GM21381 (cell line): ENCODE measurements around the gene C7orf57.
"Not testable (repeated sequence)": the region's sequence is repeated elsewhere in the genome, so short reads cannot be mapped to it uniquely, and the experiment has no call there.

Experiments used
- ATAC-seq: cut with Tn5 transposase; IDR thresholded peaks from one replicate; pipeline ENCODE4 v1.9.1; 2021; ENCODE audit warnings: mild to moderate bottlenecking, moderate library complexity; ENCODE audit not compliant: unreplicated experiment

Gene C7orf57

DNA sequence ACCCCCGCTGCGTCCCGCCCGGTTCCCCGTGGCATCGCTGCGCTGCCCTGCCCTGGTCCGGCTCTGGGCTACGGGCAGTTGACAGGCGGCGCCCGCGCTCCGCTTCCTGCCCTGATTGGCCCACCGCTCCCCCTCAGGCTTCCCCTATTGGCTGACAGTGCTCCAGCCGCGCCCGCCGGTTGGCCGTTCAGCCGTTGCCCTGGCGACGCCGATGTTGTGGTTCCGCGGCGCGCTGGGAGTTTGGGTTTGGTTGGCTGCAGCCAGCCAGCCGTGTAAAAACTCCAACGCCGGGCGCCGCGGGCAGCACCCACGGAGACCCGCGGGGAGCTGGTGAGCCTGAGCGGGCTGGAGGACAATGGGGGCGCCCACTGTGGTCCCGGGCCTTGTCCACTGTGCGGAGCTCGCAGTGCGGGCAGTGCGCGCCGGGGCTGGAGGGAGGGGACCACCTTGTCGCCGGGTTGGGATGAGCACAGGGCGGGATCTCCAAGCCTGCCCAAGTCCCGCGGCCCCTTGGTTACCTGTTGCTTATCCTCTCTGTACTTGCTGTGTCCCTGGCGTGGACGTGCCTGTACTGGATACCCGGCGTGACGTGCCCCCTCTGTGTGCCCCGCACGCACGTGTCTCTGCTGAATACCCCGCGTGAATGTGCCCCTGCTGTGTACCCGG lies at the start of gene C7orf57:
Gene C7orf57 (plus strand): TSS at position 243 of the 666 bp plus-strand sequence. CDS start 766 bp downstream, outside the sequence.
- peak; percentile 99 for ATAC-seq

DNA sequence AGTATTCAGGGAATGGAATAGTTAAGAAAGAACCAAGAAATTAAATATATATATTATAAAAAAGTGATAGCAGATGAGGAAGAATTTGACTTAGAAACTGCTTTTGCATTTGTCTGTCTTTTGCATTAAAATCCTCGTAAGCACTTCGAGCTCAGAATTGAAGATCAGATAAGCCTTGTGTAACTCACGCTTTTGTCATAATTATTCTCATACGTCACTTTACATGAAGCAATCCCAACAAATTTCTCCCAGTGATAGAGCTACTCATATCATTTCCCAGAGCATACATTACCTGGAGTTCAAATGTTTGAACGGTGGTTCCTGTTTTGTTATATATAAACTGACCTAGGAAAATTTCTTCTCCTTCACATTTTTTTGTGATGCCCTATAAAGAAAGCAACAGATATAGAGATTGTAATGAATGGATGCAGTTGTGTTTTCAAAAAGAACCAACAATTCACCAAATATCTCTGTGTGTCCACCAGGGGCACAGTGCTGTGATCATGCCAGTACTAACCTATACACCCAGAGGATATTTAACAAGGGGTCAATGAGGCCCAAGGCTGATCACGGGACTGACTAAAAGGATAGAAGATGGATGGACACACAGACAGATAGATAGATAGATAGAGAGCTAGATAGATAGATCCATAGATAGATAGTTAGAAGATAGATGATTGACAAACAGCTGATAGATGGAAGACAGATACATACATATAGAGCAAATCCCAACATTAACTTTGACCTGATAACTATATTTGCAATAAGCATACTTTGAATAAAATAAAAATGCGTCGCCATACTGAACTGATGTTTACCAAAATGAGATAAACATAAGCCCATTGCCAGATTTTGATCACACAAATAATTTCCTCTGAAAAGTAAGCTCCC lies 46.6 kb upstream of the C7orf57 start:
- no peak for ATAC-seq

DNA sequence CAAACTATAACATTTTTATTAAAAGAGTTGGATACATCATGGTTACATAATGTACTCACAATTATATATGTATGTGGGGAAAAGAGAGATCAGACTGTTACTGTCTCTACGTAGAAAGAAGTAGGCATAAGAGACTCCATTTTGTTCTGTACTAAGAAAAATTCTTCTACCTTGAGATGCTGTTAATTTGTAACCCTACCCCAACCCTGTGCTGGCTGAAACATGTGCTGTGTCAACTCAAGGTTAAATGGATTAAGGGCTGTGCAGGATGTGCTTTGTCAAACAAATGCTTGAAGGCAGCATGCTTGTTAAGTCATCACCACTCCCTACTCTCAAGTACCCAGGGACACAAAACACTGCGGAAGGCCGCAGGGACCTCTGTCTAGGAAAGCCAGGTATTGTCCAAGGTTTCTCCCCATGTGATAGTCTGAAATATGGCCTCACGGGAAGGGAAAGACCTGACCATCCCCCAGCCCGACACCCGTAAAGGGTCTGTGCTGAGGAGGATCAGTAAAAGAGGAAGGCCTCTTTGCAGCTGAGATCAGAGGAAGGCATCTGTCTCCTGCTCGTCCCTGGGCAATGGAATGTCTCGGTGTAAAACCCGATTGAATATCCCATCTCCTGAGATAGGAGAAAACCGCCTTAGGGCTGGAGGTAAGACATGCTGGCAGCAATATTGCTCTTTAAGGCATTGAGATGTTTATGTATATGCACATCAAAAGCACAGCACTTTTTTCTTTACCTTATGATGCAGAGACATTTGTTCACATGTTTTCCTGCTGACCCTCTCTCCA lies 45.5 kb upstream of the C7orf57 start:
- not testable (repeated sequence) for ATAC-seq

DNA sequence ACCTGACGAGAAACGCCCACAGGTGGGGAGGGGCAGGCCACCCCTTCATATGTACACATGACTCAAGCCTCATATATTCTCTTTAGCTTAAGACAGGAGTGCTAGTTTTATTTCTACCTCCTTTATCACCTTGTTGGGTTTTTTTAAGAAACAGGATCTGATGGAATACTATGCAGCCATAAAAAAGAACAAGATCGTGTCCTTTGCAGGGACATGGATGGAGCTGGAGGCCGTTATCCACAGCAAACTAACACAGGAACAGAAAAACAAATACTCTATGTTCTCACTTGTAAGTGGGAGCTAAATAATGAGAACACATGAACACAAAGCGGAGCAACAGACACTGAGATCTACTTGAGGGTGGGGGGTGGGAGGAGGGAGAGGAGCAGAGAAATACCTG lies 44.8 kb upstream of the C7orf57 start:
- no peak for ATAC-seq

DNA sequence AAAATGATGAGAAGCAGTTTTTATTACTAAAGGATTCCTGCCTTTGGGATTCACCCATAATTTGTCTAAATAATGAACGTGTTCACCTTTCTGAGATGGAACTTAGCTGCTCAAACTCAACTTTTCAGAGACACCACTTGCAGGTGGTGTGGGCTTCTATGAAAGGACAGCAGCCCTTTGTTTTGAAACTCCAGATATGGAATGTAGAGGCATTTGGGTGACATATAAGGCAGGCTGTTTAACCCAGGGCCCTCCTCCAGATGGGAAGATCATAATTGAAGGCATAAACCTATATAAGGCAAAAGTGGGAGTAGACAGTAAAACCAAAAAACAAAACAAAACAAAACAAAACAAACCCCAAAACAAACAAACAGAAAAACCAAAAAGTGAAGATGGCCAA lies 44.1 kb upstream of the C7orf57 start:
- ATAC-seq, result no peak

DNA sequence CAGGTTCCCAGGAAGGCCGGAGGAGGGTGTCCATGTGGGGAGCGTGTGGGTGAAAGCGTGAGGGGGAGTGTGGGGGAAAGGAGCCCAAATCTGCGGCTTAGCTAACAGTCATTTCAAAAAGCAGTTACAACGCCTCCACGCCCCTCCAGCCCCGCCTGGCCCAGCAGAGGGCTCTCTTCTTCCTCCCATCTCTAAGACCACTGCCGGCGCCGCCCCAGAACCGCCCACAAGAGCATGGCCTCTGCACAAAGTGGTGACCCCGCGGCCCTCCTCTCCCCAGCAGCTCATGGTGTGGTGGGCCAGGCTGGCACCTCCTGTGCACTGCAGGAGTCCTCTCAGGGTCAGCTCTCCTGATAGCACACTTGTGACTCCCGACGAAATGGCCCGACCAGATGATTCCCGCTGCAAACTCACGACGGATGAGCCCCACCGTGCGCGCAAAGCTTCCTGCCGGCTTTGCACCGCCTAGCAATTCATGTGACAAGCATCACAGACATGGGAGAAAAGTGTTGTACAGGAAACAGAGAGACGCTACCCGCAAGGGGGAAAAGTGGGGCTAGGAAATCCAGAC lies 43.5 kb upstream of the C7orf57 start:
- ATAC-seq, result peak; percentile 99

DNA sequence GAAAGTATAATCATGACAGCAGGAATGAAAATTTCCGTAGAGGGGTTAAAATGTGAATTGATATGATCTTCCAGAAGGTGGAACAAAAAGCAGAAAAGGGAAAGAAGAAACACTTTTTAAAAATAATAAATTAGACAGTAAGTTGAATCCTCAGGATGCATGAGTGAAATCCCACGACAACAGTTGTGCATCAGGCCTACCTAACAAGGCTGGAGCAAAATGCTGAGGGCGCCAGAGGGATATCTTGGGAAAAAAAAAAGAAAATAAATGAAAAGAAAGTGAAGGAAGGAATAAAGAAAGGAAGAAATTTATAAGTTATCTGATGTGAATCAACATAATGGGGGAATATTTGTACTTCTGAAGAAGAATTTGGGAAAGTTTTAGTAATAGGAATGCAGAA lies 42.9 kb upstream of the C7orf57 start:
- ATAC-seq, result no peak

DNA sequence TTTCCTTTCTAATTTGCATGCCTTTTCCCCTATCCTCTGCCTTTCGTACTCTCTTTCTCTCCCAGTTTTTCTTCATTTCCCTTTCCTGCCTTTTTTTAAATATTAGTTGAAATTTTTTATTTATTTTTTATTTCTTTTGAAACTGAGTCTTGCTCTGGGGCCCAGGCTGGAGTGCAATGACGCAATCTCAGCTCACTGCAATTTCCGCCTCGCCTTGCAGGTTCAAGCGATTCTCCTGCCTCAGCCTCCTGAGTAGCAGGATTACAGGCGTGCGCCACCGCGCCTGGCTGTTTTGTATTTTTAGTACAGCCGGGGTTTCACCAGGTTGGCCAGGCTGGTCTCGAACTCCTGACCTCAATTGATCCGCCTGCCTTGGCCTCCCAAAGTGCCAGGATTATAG lies 35.9 kb upstream of the C7orf57 start:
- no peak for ATAC-seq

DNA sequence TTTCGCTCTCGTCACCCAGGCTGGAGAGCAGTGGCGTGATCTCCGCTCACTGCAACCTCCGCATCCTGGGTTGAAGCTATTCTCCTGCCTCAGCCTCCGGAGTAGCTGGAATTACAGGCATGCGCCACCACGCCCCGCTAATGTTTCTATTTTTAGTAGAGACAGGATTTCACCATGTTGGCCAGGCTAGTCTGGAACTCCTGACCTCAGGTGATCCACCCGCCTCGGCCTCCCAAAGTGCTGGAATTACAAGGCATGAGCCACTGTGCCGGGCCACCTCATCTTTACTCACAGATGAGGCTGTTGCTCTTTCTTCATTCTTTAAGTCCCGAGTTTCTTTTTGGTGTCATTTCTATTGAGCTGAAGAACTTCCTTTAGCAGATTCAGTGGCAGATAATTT lies 35.2 kb upstream of the C7orf57 start:
- not testable (repeated sequence) for ATAC-seq

DNA sequence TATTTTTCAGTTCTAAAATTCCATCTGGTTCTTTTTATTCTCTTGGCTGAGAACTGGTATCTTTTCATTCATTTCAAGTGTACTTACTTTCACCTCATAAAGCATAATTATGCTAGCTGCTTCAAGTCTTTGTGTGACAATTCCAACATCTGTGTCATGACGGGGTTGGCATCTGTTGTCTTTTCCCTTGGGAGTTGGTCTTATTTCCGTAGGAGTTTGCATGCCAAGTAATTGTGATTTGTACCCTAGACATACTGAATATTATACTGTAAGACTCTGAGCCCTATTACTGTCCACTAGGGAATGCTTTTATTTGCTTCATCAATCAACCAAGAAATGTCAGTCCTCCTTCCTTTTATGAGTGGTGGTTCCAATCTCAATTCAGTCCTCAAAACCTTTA lies 31.3 kb upstream of the C7orf57 start:
- no peak for ATAC-seq

DNA sequence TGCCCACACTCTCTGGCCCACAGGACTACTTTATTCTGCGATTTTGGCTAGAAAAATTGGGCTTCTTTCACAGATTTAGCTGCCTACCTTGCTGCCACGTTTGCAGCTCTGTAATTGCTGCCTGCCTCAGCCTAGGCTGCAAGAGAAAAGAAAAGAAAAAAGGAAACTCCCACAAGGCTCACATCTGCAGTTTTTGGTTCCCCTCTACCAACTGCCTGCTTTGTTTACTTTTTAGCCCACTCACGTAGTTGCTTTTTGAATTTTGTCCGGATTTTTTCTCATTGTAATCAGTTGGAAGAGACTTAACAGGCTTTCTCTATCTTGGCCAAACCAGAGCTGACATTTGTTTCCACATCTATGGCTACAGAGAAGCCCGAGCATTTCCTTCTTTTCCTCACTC lies 30.7 kb upstream of the C7orf57 start:
- no peak for ATAC-seq

DNA sequence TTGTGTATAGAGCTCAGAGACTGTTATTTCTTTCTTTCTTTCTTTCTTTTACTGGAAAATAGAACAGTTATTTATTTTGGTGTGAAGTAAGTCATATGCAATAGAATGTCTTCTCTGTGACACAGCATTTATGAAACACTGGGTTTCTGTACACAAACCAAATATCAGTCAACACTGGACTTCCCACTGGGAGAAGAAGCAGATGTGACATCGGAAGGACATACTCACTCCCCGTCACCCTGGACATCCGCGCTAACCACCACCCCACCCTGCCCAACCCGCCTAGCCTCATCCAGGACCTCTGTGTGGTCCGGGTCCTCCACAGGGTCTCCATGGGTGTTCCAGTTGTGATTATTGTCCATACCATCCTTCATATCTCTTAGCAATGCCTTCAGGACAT lies 28.5 kb upstream of the C7orf57 start:
- ATAC-seq, result no peak

DNA sequence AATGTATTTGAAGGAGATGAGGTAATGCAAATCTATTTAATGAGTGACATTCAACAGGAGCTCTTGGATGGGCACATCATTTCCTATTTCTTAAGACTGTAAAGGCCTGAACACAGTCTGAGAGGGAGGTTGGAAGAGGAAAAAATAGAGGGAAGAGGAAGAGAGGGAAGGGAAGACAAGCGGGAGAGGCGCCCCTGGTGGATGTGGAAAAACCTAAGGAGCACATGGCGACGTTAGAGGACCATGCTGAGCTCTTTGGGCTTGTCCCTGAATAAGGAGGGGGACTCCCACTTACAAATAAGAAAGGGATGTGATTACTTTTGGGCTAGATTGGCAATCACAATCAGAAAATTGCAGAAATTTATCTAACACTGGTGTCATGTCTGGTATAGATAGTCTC lies 26.1 kb upstream of the C7orf57 start:
- no peak for ATAC-seq

DNA sequence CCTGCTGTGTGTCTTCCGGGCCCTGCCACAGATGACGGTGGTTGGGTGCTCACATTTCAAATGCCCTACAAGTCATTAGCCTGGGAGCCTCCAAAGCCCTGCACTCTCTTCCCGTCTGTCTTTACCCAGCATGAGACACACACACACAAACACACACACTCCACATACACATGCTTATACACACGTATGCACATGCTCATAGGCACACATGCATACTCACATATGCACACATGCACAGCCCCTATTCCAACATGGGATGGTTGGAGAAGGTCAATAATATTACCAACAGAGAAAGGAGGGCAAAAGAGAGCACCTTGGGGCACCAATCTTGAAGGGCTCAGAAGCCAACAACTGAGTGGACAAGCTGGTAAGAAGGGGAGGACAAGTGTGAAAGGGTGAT lies 25.4 kb upstream of the C7orf57 start:
- ATAC-seq, result no peak

DNA sequence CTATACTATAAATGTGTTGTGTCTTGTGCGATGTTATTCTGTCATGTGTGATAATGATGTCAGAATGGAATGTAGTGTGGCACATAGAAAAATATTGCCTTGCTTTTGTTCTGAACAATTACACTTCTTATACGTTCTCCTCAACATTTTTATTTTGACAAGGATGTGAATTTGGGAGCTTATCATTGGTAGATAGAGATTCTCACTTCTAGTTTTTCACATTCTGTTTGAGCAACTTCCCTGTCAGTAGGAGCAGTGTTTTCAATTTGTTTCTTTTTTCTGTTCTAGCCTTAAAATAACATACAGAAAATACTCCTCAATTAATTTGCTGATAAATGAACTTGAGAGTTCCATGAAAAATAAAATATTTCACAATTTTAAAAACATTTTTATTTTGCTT lies 24.0 kb upstream of the C7orf57 start:
- ATAC-seq, result no peak

DNA sequence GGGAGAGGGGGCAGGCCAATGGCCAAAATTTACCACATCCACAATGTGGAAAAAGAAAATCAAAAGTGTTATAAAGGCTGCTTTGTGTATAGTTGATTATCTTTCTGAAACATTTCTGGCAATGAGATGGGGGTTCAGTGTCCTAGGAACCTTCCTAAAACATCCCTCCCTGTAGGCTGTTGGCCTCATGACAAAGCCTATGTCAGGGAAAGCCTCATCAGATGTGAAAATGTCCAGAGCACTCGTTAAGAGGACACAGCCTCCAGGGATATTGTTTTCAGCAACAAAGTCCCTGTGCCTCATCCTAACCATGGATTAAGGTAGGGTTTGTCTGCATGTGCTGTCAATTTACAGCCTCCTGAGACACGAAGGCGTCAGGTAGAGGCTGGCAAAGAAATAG lies 23.4 kb upstream of the C7orf57 start:
- ATAC-seq, result no peak

DNA sequence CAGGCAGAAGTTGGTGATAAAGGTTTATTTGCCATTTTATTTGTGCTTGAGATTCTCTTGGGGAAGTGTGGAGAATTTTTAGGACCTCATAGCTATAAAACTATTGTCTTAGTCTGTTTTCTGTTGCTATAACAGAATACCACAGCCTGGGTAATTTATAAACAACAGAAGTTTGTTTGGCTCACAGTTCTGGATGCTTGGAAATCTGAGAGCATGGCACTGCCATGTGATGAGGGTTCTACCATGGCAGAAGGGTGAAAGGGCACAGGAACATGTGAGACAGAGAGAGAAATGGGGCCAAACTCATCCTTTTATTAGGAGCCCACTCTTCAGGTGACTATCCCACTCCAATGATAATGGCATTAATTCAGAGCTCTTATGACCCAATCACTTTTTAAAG lies 18.7 kb upstream of the C7orf57 start:
- no peak for ATAC-seq

DNA sequence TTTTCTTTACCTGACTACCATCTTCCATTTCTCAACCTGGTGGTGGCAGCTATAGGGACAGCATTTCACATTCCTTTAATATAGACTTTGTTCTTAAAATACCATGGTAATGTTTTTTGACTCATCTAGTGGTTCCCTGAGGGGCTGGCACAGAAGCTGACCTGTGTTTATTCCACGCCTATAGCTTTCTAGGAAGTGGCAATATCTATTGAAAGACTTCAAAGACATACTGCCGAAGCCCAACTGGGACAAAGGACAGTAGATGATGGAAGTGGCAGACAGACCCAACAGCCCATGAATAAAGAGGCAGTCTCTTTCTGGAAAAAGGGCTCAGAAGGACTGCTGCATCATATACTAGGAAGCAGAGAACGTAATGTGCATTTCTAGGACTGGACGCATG lies 17.7 kb upstream of the C7orf57 start:
- no peak for ATAC-seq

DNA sequence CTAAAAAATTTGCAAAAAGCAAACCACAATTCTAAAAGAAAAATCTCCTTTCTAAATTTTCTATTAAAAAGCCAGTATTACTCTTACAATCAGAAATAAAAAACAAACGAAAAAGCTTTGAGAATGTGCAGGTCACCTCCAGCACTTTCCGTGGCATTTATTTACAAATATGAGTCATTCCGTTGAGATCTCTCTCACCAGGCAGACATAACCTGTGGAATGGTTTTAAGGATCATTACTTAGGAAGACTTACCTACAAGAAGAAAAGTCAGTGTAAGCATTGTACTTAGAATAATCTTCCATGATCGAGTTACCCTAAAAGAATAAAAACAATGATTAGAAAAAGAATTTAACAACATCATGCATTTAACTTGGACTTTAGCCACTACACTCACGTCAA lies 9.7 kb upstream of the C7orf57 start:
- ATAC-seq, result no peak

DNA sequence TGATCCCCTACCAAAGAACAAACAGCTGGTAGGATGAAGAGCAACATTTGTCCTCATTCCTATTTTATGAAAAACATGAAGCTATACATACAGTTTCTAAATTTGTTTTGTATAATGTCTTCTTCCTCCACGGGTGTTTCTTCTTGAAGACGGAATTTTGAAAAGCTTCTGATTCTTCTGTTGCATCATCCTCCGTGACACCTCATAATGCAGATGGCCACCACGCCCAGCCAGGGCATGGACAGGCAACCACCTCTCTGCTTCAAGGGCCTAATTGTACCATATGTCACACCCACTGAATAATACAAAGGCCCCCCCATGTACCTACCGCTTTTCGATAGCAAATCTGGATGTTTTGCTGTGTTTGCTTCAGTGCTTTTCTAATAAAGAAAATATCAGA lies 6.4 kb upstream of the C7orf57 start, which contains the start of gene SUN3:
Gene SUN3 (minus strand): TSS at position 170 of the 400 bp plus-strand sequence. CDS start 169 bp downstream, at position 1.
- ATAC-seq, result no peak

DNA sequence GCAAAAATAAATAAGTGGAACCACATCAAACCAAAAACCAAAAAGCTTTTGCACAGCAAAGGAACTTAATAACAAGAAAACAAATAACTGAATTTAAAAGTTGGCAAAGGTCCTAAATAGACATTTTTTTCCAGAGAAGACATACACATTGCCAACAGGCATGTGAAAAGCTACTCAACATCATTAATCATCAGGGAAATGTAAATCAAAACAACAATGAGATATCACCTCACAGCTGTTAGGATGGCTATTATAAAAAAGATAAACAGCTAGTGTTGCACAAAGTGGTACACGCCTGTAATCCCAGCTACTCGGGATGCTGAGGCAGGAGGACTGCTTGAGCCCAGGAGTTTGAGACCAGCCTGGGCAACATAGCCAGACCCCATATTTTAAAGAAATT lies 4.2 kb upstream of the C7orf57 start:
- ATAC-seq, result no peak
